NCI-H524 (cell line): ENCODE data around the gene ZIC5.

Experiments used
- DNase-seq, 2 experiments: peaks; one replicate each; lab custom pipeline; 2025; lab: John Stamatoyannopoulos, UW

ZIC5 gene

DNA sequence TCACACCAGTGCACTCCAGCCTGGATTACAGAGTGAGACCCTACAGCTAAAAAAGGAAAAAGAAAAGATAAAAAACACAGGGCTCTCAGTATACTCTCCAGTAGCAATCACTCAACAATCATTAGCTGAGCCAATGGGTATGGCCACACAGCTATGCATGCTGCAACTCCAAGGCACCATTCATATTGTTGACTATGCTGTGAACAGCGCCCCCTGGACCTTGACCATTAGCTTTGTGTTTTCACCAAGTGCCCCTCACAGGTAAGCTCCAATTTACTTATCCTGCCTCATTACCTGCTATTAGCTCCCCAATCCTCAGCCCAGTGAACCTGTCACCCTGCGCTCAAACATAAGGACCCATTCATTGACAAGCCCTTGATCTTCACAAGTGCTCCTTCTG, 35.8 kb downstream of the ZIC5 start:
- no peak for DNase-seq

GRCh38 chr13:99932912-99933311, 38.7 kb downstream of the ZIC5 start:
- no peak for DNase-seq

- no peak for DNase-seq
Observed at GRCh38 chr13:99930925-99931324, 40.6 kb downstream of the ZIC5 start.

GRCh38 chr13:99929866-99930265, 41.7 kb downstream of the ZIC5 start:
- no peak for DNase-seq

- peak in 1 of 2 experiments; percentile 58 for DNase-seq
Observed at GRCh38 chr13:99926014-99926731, 45.4 kb downstream of the ZIC5 start.

DNA sequence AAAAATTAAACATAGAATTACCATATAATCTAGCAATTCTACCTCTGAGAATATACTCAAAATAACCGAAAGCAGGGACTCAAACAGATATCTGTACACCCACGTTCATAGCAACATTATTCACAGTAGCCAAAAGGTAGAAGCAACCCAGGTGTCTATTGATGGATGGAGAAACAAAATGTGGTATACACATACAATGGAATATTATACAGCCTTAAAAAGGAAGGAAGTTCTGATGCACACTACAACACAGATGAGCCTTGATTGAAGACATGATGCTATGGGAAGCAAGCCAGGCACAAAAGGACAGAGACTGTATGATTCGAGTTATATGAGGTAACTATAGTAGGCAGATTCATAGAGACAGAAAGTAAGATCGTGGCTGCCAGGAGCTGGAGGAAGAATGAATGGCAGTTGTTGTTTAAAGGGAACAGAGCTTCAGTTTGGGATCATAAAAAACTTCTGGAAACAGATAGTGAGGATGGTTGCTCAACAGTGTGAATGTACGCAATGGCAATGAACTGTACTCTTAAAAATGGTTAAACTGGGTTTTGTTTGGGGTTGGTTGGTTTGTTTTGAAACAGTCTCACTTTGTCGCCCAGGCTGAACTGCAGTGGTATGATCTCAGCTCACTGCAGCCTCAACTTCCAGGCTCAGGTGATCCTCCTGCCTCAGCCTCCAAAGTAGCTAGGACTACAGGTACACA, 47.5 kb downstream of the ZIC5 start:
- no peak for DNase-seq

GRCh38 chr13:99922631-99923404, 48.7 kb downstream of the ZIC5 start:
- DNase-seq: no peak

DNA sequence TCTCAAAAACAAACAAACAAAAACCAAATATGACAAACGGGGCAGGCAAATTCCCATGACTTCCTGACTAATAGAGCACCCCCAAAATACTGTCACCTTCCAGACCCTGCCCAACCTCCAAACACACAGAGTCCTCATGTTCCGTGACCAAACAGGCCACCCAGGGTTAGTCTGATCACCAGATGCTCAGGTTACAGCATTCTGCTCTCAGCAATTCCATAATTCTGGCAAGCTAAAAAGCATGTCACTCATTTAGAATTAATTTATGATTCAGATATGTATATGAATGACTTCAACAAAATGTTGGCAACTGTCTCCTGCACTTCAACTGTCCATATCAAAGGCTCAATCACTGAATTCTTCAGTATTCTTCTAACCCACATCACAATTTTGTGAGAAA, 52.4 kb downstream of the ZIC5 start:
- DNase-seq: no peak

- peak; percentile 43 to 71 for DNase-seq
Observed at GRCh38 chr13:99916366-99917103, 55.0 kb downstream of the ZIC5 start.

DNA sequence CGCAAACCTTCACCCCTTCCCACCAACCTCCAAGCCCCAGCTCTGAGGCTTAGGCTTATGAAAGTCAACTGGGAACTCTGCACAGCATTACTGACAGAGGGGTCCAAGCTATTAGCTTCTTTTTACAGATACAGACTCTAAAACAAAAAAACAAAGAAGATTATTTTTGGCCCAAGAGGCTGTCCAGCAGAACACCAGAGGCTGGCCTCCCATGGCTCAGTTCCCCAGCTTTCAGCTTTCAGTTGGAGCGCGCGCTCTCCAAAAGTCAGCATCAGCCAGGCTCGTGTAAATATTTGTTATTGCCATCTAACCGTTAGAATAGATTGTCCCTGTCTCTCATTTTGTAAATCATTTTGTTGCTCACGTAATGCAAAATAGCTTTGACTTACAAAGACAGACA, 58.4 kb downstream of the ZIC5 start:
- no peak for DNase-seq
